ENCODE measurements around the gene RASA2. TPM values are rescaled to one million over a fixed set of nuclear protein-coding genes. Genes with fewer than 3 reads are reported as not detected.

RASA2 gene
- total and polyA plus RNA-seq, 2 experiments from 2014 or later, result 6.3 to 18.0 TPM

- no peaks in the 10 kb centered on the region for H3K9me3 ChIP-seq (ENCODE audit: low read depth)
- TF ChIP-seq CTCF (IDR thresholded peaks at IDR 0.05; ENCODE audit: low read depth, low read length), result no peak
- no peak for DNase-seq (ENCODE audit: low read depth in 1 of 2, low spot score in 1 of 2)
- peaks cover 6% of the 10 kb centered on the region for H3K36me3 ChIP-seq
- no peak overlapping the region for H3K27ac ChIP-seq
- H3K4me3 ChIP-seq, result no peak overlapping the region
- no peaks in the 10 kb centered on the region for H3K27me3 ChIP-seq
- H3K4me1 ChIP-seq (ENCODE audit: low read depth), result peaks cover 3% of the 10 kb centered on the region
Observed at GRCh38 chr3:141447383-141447782, 39.4 kb upstream of the RASA2 start.

GRCh38 chr3:141448606-141449220 is 38.1 kb upstream of the RASA2 start:
- Histone ChIP-seq H3K27ac (peak overlapping the region; percentile 43), H3K4me1 (ENCODE audit: low read depth) (no peaks in the 10 kb centered on the region), H3K4me3 (no peak overlapping the region), H3K9me3 (ENCODE audit: low read depth) (no peaks in the 10 kb centered on the region), H3K27me3 (no peaks in the 10 kb centered on the region), H3K36me3 (peaks cover under 1% of the 10 kb centered on the region)
- DNase-seq (ENCODE audit: low read depth in 1 of 2, low spot score in 1 of 2), result no peak
- TF ChIP-seq CTCF (IDR thresholded peaks at IDR 0.05; ENCODE audit: low read depth, low read length), result no peak

GRCh38 chr3:141449424-141449823 is 37.4 kb upstream of the RASA2 start:
- TF ChIP-seq CTCF (IDR thresholded peaks at IDR 0.05; ENCODE audit: low read depth, low read length), result no peak
- no peak for DNase-seq (ENCODE audit: low read depth in 1 of 2, low spot score in 1 of 2)
- Histone ChIP-seq H3K4me3 (no peak overlapping the region), H3K9me3 (ENCODE audit: low read depth) (no peaks in the 10 kb centered on the region), H3K36me3 (no peaks in the 10 kb centered on the region), H3K4me1 (ENCODE audit: low read depth) (no peaks in the 10 kb centered on the region), H3K27me3 (no peaks in the 10 kb centered on the region), H3K27ac (peak overlapping the region; percentile 43)

- Histone ChIP-seq H3K36me3 (no peaks in the 10 kb centered on the region), H3K27me3 (no peaks in the 10 kb centered on the region), H3K9me3 (ENCODE audit: low read depth) (no peaks in the 10 kb centered on the region), H3K27ac (no peak overlapping the region), H3K4me1 (ENCODE audit: low read depth) (no peaks in the 10 kb centered on the region), H3K4me3 (no peak overlapping the region)
- no peak for DNase-seq (ENCODE audit: low read depth in 1 of 2, low spot score in 1 of 2)
- no peak for TF ChIP-seq CTCF (IDR thresholded peaks at IDR 0.05; ENCODE audit: low read depth, low read length)
Observed at GRCh38 chr3:141450727-141451375, 36.0 kb upstream of the RASA2 start.

- Histone ChIP-seq H3K4me3 (no peak overlapping the region), H3K9me3 (ENCODE audit: low read depth) (no peaks in the 10 kb centered on the region), H3K27ac (no peak overlapping the region), H3K4me1 (ENCODE audit: low read depth) (no peaks in the 10 kb centered on the region), H3K27me3 (no peaks in the 10 kb centered on the region), H3K36me3 (no peaks in the 10 kb centered on the region)
- TF ChIP-seq CTCF (IDR thresholded peaks at IDR 0.05; ENCODE audit: low read depth, low read length), result peak; percentile 76
- DNase-seq (ENCODE audit: low read depth in 1 of 2, low spot score in 1 of 2), result peak; percentile 43 to 86
Observed at GRCh38 chr3:141452045-141452444, 34.8 kb upstream of the RASA2 start.

Data from cardiac muscle cell (in vitro differentiated cells and primary cell).